Omental fat pad (tissue), 4 donors: ENCODE measurements around the gene BABAM2. TPM values are rescaled to one million over a fixed set of nuclear protein-coding genes. Genes with fewer than 3 reads are reported as not detected.

Experiments used
- ATAC-seq: fragments of 150-250 bp; one replicate; pipeline ENCODE4 v1.9.1; 2016; ENCODE audit warnings: mild to moderate bottlenecking, moderate library complexity; ENCODE audit not compliant: low FRiP score
- DNase-seq: peaks from one replicate; pipeline ENCODE4 v3.0.0-alpha.2; 2019; ENCODE audit warnings: low spot score
- CTCF ChIP-seq, 3 donors: fragments of 450-650 bp; IDR thresholded peaks; one replicate each; pipeline ENCODE4 v1.5.1; 2016 to 2017; ENCODE audit warnings: antibody characterized with exemption in 3 of 3, mild to moderate bottlenecking in 3 of 3, moderate library complexity in 2 of 3
- total RNA-seq, 4 donors: library from RNA; depleted of rRNA; stranded (reverse); fragments of >200 nt; gene quantifications; one replicate each; pipeline ENCODE4 v1.1.0, GENCODE V29; 2016

The BABAM2 gene
- total RNA-seq, 4 donors from 2014 or later = 29.2 to 41.0 (median 36.5) TPM

- no peak for TF ChIP-seq CTCF (IDR thresholded peaks at IDR 0.05)
- no peak for DNase-seq
- ATAC-seq = no peak
Measured at GRCh38 chr2:28318462-28319117, 428.1 kb downstream of the BABAM2 start.

GRCh38 chr2:28319118-28320008, 428.8 kb downstream of the BABAM2 start:
- ATAC-seq (no peak), DNase-seq (no peak)
- TF ChIP-seq CTCF (IDR thresholded peaks at IDR 0.05) = no peak

- no peak for ATAC-seq
- TF ChIP-seq CTCF (IDR thresholded peaks at IDR 0.05) = no peak
- no peak for DNase-seq
Measured at GRCh38 chr2:28320009-28320365, 429.5 kb downstream of the BABAM2 start.

GRCh38 chr2:28320371-28320770, 429.8 kb downstream of the BABAM2 start:
- no peak for DNase-seq
- no peak for ATAC-seq

GRCh38 chr2:28321426-28321825, 430.9 kb downstream of the BABAM2 start:
- ATAC-seq (no peak), DNase-seq (no peak)
- no peak for TF ChIP-seq CTCF (IDR thresholded peaks at IDR 0.05)

More at GRCh38 chr2:28320371-28320770, 429.8 kb downstream of the BABAM2 start:
- TF ChIP-seq CTCF (IDR thresholded peaks at IDR 0.05) = no peak

GRCh38 chr2:28322051-28322450, 431.5 kb downstream of the BABAM2 start:
- no peak for ATAC-seq
- no peak for DNase-seq
- TF ChIP-seq CTCF (IDR thresholded peaks at IDR 0.05) = no peak
